Esophagus mucosa (tissue), 1 donor: ENCODE data around the gene TOM1. TPM values are rescaled to one million over a fixed set of nuclear protein-coding genes. Genes with fewer than 3 reads are reported as not detected.

ENCODE experiments used
- total RNA-seq: library from RNA; stranded (reverse); gene quantifications from one replicate; pipeline ENCODE4 v1.2.4, GENCODE V29; 2023
- donor health status: DM: yes; HTN: yes; CAD: no.

Gene TOM1
- total RNA-seq, 1 donor from 2014 or later: 88.2 TPM

Other genes with a start within 250 kb of the TOM1 start
- not detected for gene ISX, start 233.7 kb upstream of the TOM1 start, total RNA-seq
- gene HMGXB4, start 42.4 kb upstream of the TOM1 start, total RNA-seq: 13.1 TPM
- gene HMOX1, start 81.2 kb downstream of the TOM1 start, total RNA-seq: 27.8 TPM
- gene MCM5, start 100.2 kb downstream of the TOM1 start, total RNA-seq: 34.4 TPM
- 0.28 TPM for gene RASD2, start 240.9 kb downstream of the TOM1 start, total RNA-seq